Stimulated activated CD8-positive, alpha-beta memory T cell treated with anti-CD3 and anti-CD28 coated beads, Interleukin-7, amount 100 ng/mL, for 1 hour (primary cell): ENCODE measurements around the gene CIDEA.

Source experiments
- DNase-seq, 2 donors: peaks; one replicate each; pipeline ENCODE4 v3.0.0-alpha.2; 2020; ENCODE audit warnings: low read depth in 2 of 2

CIDEA gene

DNA sequence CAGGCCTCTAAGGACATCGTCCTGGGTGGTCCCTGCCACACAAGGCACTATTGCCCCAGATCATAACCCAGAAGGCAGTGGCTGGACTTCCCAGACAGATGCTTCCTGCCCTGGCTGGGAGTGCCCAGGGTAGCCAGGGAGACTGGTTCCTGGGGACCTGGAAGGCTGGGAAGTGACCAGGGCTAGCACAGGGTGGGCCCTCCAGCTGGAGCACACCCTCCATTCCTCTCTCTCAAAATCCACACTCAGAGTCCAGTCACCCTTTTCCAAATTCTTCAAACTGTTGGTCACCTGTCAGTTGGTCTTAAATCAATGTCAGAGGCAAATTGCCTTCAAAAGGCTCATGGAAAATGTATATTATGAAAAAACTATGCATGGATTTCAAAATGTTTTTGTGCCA lies 42.3 kb downstream of the CIDEA start:
- no peak for DNase-seq

DNA sequence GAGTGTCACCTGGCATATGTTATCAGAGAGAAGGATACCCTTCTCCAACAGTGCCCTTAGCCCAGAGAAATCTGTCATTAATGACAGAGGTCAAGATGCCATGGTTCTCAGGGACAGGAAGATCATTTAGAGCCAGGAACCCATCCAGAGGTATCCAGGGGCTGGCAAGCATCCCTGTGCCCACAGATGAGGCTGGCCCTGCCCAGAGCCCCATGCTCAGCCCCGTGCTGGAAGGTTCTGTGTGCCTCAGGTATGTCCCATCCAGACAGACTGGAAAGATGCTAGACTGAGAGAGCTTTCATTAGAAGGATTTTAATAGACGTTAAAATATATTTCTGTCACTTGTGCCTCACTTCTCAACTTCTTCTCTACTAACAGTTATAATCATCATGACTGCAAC lies 45.7 kb downstream of the CIDEA start:
- DNase-seq = no peak

DNA sequence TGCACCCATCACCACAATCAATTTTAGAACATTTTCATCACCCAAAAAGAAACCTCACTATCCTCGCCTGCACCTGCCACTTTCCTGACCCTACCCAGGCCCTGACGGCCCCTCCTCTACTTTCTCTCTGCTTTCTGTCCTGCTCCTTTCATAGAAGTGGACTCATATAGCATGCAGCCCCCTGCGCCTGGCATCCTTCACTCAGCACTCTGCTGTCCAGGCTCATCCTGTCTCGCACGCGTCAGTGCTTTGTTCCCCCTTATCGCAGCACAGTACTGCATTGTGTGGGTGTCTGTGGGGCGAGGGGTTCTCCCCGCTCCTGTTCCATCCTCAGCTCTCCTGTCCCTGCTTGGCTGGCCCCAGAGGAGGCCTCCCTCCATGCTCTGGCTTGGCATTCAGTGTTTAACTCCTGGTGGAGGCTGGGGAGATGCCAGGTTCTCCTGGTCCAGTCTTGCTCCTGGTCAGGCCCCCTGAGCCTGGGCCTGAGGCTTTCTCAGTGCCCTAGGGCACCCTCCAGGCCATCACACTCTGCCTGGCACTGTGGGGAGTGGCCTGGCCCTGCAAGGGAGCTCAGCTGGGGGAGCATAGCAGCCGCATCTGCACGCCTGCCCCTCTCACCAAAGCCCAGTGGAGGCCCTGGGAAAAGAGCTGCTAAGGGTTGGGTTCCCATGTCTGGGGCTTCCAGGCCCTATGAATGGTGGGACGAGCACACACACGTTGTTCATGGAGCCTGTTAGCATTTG lies 47.3 kb downstream of the CIDEA start:
- DNase-seq = no peak

DNA sequence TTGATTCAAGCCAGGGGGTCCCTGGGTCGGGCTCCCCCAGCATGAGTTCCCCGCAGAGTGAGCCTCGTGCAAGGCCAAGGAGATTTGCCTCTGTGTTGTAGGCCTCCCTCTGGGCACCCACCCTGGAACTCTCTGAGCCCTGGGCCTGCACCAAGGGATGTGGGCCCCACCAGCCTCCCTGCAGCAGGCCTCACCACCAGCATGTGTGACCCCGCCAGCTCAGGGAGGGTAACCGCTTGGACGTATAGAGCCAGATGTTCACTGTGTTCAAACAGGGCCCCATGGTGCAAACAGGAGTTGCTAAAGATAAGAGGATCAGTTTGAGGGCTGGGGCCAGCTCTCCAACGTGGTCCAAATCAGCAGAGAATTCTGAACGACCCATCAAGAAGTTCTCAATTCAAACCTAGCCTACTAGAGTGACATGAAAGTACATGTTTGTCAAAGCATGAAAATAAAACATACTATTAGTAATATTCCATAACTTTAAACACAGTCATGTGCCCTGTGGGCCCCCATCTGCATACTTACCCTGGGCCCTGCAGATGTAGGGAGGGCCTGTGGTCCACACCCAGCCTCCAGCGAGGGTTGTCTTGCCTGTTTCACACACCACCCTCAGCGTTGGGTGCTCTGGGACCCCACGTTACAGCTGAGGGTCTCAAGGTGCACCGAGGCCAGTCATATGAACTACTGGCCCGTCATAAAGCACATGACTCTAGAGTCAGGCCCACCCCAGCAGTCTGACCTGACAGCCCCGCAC lies 48.4 kb downstream of the CIDEA start:
- DNase-seq = no peak

DNA sequence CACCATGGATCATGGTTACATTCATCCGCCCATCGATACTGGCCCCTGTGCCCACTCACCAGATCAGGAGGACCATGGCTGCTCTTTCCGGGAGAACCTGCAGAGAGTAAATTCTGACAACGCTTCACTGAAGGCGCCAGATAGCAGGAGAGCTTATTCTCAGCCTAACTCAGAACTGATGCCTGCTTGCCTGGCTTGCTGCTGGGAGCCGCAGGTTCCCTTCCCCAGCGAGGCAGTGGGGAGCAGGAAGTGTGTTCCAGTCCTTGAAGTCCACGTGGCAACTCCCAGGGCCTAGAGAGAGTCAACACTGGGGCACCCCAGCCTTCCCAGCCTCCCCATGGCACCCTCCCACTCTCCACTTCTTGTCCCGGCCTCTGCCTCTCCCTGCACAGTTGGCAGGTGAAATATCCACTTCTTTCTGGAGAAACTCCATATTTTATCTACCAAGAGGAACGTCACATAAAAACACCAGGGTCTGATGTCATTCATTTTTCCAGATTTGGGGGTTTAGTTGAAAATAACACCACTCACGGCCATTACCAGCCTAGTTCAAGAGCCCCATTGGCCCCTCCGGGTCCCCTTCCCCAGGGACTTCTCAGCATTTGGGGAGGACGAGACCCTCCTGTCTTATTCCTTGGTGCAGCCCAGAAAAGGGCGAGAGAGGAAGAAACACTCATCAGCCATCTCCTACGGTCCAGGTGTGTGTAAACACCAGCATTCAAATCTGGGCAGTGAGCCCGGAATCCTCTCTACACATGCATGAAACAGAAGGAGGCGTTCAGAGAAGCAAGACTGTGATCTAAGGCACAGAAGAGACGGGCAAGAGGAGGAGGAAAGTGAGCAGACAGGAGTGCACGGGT lies 50.4 kb downstream of the CIDEA start:
- no peak for DNase-seq

DNA sequence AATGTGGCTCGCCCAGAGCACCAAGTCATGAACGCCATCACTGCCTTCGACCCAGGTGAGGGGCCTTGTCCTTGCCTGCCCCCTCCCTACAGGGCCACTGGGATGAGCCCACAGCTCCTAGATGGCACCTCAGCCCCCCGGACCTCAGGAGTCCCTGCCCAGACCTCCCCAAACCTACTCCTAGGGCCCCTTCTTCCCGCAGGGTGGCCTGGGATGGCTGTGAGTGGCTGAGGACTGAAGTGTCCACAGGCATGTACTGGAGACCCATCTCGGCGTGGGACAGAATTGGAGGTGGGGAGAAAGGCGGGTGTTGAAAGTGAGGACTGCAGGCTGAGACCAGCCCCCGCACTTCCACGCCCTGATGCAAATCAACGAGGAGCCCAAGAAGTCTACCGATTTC lies 51.0 kb downstream of the CIDEA start:
- DNase-seq = no peak

DNA sequence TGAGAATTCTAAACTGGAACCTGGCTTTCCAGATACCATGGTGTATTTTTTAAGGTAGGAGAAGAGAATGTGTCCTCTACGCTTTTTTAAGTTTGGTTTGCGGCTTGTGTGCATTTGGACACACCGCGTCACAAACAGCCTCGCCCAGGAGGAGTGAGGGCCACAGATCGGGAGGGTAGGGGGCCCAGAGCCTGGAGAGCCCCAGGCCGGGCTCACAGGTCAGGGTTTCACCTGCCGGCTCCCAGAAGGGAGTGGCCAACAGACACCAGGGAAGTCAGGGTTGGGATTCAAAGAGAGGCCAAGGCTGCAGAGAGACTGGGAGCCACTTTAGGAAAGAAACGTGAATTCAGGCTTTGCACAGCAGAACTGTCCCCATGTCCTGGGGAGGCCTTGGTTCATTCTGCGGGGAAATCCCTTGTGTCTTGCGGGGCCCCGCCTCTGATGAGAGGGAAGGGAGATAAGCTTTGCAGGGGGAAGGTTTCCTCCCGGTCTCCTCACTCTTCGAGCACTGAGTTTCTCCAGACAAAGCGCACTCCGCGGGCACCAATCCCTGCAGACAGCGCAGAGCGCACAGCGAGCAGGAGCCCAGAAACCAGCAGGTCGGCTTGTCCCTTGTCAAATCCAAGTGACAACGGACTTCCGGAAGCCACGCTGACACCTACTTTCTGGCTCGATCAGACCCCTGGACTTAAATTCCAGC lies 51.9 kb downstream of the CIDEA start:
- DNase-seq = no peak

DNA sequence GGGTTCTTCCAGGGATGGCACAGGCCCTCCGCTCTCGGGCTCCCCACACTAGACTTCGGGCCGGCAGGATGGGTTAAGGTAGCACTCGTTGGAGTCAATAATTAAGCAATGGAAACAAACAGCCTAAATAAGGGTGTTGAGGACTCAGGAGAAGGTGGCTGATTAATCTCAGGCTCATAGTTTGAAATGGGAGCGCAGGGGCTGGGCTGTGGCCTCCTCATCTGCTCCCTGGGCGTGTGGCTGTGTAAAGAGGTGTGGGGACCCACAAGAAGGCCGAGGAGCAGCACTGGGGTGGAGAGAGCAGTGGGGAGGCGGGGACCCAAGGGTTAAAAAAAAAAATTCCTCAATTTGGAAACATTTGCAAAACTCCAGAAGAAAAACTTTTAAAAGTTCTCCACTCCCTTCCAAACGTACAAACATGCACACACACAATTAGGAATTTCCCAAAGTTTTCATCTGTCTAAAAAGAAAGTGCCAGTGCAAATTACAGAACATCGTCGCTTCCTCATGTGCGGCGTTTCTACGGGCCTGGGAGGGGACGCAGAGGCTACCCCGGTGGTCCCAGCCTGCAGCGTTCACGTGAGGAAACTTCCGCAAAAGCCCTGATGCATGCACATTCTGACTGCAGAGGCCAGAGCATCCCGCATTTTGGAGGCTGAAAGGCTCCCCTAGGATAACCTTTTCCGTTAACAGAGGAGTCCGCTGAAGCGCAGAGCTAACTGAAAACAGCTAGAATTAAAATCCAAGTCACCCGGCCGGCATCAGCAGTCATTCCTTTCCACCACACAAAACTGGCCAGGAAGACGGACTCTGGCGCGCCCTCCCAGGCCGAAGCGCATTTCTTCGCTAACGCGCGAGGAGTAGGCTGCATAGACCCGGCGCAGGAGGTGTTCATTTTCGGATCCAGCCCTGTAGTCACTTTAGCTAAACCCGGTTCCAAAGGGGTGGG lies 52.9 kb downstream of the CIDEA start:
- DNase-seq = no peak

DNA sequence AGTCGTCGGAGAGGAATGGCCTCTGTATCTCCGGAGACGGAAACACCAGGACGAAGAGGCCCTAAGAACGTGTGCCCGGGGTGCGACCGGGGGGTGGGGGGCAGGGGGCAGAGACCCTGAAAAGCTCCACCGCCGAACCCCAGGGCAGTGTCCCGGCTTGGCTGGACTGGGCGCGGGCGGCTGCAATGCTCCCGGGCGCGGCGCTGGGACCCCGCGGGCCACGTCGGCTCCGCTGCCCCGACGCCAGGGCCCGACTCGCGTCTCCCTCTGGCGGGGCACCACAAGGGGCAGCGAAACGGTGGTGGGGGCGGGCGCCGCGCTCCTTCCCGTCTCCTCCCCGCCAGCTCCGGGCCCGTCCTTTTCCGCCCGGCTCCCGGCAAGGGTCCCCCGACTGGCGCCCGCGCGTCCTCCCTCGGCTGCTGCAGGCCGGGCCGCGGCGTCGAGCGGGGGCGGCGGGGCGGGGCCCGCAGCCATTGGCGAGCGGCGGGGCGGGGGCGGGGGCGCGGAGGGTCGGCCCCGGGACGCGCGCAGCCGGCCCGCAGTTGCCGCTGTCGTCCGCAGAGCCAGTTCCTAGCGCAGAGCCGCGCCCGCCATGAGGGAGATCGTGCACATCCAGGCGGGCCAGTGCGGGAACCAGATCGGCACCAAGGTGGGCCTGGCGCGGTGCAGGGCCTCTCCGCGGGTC lies 53.7 kb downstream of the CIDEA start, which contains the start of gene TUBB6:
TSS of gene TUBB6 (plus strand) at position 541 of the 685 bp plus-strand sequence. CDS start at position 593, 52 bp downstream.
- no peak for DNase-seq

DNA sequence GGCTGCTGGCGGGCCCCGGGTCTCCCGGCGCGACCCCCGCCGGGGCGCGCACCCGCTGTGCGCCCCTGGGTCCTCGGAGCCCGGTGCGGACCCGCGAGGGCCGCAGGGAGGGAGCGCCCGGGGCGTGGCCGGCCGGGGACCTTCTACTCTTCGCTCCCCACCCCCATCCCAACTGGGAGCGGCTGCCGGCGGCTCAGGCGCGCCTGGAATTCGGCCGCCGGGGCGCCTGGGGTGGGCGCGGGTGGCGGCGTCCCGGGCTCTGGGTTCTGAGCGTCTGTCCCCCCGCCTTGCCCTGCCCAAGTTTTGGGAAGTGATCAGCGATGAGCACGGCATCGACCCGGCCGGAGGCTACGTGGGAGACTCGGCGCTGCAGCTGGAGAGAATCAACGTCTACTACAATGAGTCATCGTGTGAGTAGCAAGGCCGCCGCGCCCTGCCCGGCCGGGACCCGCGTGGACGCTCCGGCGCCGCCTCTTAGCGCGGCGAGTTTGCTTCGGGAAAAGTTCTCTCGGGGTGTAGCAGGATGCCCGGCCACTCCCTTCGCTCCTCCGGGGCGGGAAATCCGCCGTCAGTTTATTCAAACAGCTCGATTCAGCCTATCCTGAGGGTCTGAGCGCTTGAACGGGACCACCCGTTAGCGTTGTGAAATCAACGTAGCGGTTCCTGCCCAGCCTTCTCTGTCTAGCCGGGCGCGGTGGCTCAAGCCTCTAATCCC lies 54.4 kb downstream of the CIDEA start:
- DNase-seq = no peak

DNA sequence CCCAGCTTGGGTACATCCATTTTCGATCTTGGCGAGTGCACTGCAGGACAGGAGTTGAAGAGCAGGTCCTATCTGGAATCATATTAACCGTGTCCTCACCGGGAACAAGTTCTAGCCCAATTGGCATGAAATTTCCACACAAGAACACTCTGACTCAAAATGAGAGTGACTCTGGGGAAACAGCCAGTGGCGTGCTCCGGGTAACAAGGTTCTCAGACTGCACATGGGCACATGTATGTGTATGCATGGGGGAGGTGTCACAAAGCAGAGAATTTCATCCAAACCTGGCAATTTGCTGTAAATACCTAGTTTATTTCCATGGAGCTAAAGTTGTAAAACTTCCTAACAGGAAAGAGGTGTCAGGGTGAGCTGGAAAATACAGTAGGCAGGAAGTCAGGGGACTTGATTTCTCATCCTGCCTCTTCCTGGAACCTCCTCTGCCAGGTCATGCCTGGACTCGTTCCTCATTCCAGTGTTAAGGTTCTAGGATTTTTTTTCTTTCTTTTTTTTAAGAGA lies 55.6 kb downstream of the CIDEA start:
- no peak for DNase-seq

DNA sequence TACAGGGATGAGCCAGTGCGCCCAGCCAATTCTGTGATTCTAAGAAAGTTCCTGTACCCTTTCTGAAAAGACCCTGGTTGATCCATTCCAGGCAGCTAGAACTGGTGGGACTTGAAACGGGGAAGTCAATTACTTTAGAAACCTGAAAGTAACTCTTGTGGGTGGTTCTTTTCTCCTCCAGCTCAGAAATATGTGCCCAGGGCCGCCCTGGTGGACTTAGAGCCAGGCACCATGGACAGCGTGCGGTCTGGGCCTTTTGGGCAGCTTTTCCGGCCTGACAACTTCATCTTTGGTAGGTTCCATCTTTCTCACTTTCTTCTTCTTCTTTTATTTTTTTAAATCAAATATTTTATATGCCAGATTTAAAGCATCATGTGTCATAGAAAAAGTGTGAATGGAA lies 56.6 kb downstream of the CIDEA start:
- DNase-seq = no peak

DNA sequence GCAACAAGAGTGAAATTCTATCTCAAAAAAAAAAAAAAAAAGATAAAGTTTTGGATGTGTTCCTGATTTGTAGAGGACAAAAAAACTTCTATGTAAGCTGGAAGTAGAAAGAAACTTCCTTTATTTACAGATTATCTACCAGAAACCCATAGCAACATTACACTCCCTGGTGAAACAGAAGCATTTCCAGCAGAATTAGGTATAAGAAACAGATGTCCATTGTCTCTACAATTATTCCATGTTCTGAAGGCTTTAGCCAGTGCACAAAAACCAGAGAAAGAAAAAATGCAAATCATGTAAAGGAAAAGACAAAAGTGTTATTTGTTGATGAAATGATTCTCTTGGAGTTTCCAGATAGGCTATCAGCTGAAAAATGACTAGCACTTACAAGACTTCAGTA lies 58.8 kb downstream of the CIDEA start:
- no peak for DNase-seq

DNA sequence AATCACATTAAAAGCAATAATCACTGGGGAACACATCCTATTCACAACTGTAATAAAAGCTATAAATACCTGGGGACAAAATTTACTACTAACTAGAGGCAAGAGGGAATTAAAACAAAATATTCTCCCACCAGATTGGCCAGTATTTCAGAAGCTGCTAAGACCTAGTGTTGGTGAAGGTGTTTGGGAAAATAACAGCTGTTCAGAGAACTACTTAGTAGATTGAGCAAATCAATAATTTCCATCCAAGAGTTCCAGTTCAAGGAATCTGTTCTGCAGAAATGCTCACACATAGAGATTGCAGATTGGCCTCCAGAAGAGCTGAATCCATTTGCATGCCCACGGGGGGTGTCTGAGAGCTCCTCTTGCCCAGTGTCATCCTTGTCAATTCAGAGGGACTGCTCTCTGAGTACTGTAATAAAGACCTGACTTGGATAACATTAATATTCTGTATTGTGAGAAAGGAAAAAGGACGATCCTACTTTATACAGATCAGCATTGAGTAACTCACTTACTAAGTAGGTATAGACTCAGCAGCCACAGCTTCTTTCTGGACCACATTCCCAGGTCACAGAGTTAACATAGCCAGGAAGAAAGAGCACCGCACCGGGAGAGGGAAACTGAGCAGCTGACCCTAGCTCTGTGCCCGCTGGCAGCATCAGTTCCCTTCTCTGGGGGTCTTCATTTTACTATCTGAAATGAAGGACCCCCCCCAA lies 59.5 kb downstream of the CIDEA start:
- DNase-seq = no peak

DNA sequence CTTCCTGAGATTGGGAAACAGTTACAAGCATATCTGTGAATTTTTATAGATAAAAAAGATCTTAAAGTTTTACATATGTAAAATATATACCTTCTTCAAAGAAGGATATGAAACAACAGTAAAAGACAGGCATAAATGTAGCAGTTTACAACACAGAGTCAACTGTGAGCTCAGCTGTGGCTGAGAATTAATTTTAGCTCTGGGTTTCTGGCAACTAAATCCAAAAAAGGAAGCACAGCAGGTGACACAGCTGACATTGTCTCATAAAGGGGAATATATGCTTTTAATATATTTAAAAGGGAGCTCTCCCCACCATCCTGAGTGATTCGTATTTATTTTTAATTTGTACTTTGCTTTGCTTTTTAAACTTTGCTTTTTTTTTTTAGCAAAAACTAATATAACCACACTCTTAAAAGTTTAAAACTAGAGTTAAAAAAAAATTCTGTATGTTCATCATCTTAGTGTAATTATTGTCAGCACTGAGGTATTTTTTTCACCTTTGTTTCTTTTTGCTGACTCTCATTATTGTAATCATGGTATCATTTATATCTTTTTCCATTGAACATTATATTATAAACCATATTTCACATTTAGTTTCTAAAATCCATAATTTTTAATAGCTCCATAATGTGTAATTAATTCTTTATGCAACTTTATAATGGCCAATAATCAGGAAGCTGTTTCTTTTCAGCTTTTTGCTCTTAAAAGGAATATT lies 60.6 kb downstream of the CIDEA start:
- DNase-seq = no peak

DNA sequence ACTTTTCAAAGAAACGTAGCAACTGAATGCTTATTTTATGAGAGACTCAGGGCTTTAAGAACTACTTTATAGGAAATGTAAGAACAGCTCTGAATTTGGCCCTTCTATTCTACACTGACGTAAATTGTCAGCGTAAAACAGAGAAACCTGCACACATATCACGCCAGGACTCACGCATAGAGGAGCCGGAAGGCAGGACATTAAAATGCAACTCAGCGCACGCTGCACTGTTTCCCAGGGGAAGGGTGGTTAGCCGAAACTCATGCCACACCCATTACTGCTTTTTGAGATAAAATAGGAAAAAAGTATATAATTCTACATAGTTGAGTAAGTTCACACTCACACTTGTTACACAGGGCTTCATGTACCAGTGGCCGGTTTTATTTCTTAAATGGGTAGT lies 61.3 kb downstream of the CIDEA start:
- no peak for DNase-seq

DNA sequence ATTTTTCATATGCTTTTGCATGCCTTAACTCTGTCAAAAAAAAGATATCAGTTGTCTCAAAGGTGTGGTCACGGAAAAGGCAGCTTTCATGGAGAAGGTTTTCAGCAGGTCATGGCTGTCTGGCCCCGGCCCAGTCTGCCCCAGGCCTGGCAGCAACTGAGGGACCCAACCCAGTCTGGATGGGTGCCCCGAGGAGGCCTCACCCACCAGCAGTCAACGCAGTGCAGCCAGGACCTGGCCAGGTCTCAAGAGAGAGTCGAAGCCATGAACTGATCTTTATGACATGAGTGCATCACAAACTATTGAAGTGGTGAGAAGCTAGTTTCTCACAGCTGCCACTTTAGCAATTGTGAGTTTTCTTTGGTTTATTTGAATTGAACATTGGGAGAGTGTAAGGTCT lies 61.8 kb downstream of the CIDEA start:
- no peak for DNase-seq
